Spleen (tissue), 7 donors: ENCODE measurements around the gene ZNF619.

Experiments
- POLR2A ChIP-seq, 3 donors: fragments of 450-650 bp; IDR thresholded peaks; one replicate each; pipeline ENCODE4 v1.5.1; 2017; ENCODE audit warnings: antibody characterized with exemption in 3 of 3, mild to moderate bottlenecking in 1 of 3
- POLR2AphosphoS5 ChIP-seq, 3 donors: sonication (generic); formaldehyde crosslinking; IDR thresholded peaks; one replicate each; pipeline ENCODE4 v1.5.1; 2017; ENCODE audit warnings: antibody characterized with exemption in 3 of 3
- TF ChIP-seq, protein P1 (sequence below), 11 experiments: fragments of 200-600 bp in 7 of 11; fragments of 450-650 bp in 4 of 11; sonication (generic) in 4 of 11; IDR thresholded peaks in 8 of 11; conservative IDR thresholded peaks in 3 of 11; 1 replicate in 7 of 11; 2 replicates in 4 of 11; pipeline versions ENCODE4 v1.4.0 to v1.8.0; 2016 to 2021; ENCODE audit warnings: antibody characterized with exemption in 11 of 11, inconsistent platforms in 4 of 11, mild to moderate bottlenecking in 1 of 11
- donor health status: DM: no; HTN: no; CAD: no; lungs with moderate emphysema.
- donor health status: DM: no; HTN: no; CAD: no.
- donor health status: DM: no; HTN: no; CAD: no.

DNA sequence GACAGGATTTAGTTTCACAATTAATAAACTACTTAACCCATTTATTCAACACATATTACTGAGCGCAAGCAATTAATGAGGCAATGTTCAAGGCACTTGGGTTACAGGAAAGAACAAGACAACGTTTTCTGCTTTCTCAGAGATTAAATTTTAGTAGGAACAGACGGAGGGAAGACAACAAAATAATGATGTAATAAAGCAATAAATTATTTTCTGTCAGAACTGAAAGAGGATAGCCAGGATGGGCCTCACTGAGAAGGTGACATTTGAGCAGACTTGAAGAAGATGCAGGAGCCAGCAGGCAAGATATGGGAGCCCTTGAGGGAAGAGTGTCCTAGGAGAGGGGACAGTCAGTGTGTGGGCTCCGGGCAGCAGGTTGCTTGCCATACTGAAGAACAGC is 31.0 kb upstream of the ZNF619 start:
- TF ChIP-seq POLR2AphosphoS5 (IDR thresholded peaks at IDR 0.05), result no peak
- TF ChIP-seq, protein P1, sequence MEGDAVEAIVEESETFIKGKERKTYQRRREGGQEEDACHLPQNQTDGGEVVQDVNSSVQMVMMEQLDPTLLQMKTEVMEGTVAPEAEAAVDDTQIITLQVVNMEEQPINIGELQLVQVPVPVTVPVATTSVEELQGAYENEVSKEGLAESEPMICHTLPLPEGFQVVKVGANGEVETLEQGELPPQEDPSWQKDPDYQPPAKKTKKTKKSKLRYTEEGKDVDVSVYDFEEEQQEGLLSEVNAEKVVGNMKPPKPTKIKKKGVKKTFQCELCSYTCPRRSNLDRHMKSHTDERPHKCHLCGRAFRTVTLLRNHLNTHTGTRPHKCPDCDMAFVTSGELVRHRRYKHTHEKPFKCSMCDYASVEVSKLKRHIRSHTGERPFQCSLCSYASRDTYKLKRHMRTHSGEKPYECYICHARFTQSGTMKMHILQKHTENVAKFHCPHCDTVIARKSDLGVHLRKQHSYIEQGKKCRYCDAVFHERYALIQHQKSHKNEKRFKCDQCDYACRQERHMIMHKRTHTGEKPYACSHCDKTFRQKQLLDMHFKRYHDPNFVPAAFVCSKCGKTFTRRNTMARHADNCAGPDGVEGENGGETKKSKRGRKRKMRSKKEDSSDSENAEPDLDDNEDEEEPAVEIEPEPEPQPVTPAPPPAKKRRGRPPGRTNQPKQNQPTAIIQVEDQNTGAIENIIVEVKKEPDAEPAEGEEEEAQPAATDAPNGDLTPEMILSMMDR (IDR thresholded peaks at IDR 0.05 in 8 of 11, conservative IDR thresholded peaks at IDR 0.05 in 3 of 11), result no peak
- no peak for TF ChIP-seq POLR2A (IDR thresholded peaks at IDR 0.05)
